Measurements from ENCODE around the gene ADRA2C. TPM values are rescaled to one million over a fixed set of nuclear protein-coding genes. Genes with fewer than 3 reads are reported as not detected.
A peak's percentile ranks its signal among the peaks of the same experiment; 100 is the strongest.

The ADRA2C gene
- total and polyA plus RNA-seq, 8 donors, result 1.1 to 6.8 (median 3.0) TPM

DNA sequence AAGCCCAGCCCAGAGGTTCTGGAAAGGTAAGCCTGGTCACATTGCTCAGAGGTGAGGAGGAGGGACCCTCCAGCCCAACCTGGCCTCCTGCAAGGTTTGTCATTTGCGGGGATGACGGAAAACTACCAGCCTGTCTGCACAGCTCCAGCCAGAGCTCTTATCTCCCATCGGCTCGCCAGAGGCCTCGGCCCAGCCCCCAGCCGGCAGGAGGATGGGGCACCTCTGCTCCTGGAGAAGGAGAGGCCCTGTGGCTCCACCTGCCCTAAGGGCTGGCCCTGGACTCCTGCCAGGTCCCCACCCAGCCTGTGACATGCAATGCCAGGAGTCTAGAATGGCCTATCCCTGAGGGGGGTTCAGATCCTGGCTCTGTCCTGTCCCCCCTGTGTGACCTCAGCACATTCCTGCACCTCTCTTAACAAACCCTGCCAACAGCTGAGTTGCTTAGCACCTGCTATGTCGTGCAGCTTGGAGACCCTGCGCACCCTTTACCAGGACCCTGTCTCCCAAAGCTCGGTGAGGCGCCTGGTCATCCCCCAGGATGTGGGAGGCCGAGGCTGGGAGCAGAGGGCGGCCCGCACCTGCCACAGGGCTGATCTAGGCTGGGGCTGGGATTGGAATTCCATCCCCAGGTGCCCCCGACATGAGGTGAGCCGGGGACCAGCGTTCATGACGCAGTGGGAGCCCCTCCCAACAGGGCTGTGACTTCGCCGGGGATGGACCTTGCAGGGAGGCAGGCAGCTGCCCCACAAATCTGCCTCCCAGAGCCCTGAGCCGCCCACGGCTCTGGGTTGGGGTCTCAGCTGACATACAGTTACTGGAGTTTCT is 14.4 kb downstream of the ADRA2C start:
- Histone ChIP-seq H3K4me1 (peaks cover 0 to 8% (median 4%) of the 10 kb centered on the region in 3 donors), H3K9me3 (no peaks in the 10 kb centered on the region), H3K27ac (no peak overlapping the region), H3K4me3 (no peak overlapping the region), H3K36me3 (no peaks in the 10 kb centered on the region), H3K27me3 (peaks cover 0 to 5% (median 0%) of the 10 kb centered on the region in 4 donors)
- peak in 4 of 6 donors; percentile 59 to 76 (median 71) for DNase-seq
- TF ChIP-seq, protein P1, sequence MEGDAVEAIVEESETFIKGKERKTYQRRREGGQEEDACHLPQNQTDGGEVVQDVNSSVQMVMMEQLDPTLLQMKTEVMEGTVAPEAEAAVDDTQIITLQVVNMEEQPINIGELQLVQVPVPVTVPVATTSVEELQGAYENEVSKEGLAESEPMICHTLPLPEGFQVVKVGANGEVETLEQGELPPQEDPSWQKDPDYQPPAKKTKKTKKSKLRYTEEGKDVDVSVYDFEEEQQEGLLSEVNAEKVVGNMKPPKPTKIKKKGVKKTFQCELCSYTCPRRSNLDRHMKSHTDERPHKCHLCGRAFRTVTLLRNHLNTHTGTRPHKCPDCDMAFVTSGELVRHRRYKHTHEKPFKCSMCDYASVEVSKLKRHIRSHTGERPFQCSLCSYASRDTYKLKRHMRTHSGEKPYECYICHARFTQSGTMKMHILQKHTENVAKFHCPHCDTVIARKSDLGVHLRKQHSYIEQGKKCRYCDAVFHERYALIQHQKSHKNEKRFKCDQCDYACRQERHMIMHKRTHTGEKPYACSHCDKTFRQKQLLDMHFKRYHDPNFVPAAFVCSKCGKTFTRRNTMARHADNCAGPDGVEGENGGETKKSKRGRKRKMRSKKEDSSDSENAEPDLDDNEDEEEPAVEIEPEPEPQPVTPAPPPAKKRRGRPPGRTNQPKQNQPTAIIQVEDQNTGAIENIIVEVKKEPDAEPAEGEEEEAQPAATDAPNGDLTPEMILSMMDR (IDR thresholded peaks at IDR 0.05), result no peak
- intact Hi-C loops (cut with DNase I), result no loop called here
- no peak for FAIRE-seq
- ATAC-seq, result peak; percentile 26 to 59 (median 48)
- 38 to 48% methylated on average over 21 of the region's 21 CpGs for WGBS, 2 donors

DNA sequence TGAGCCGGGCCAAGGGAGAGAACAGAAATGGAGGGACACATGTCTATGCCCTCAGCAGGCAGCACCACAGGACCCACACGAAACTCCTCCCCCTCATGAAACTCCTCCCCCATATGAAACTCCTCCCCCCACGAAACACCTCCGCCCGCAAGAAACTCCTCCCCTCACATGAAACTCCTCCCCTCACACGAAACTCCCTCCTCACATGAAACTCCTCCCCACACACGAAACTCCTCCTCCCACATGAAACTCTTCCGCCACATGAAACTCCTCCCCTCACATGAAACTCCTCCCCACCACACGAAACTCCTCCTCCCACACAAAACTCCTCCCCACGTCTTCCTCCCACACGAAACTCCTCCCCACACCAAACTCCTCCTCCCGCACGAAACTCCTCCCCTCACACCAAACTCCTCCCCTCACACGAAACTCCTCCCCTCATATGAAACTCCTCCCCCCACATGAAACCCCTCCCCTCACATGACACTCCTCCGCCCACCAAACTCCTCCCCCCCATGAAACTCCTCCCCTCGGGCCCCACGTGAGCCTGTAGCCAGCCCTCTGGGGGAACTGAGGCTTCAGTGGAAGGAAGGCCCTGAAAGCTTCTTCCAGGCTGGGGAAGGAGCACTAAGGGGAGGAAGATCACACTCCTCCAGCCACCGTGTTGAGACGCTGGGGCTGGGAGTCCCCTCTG is 15.2 kb downstream of the ADRA2C start:
- Histone ChIP-seq H3K4me3 (no peak overlapping the region), H3K36me3 (no peaks in the 10 kb centered on the region), H3K27ac (no peak overlapping the region), H3K4me1 (peaks cover 0 to 8% (median 8%) of the 10 kb centered on the region in 3 donors), H3K9me3 (no peaks in the 10 kb centered on the region), H3K27me3 (peaks cover 0 to 5% (median 0%) of the 10 kb centered on the region in 4 donors)
- TF ChIP-seq, protein P1 (IDR thresholded peaks at IDR 0.05), result no peak
- DNase-seq, result peak in 1 of 6 donors; percentile 28
- FAIRE-seq, result no peak
- 70 to 80% methylated on average over 19 of the region's 19 CpGs for WGBS, 2 donors
- ATAC-seq, result no peak
- intact Hi-C loops (cut with DNase I), result no loop called here

DNA sequence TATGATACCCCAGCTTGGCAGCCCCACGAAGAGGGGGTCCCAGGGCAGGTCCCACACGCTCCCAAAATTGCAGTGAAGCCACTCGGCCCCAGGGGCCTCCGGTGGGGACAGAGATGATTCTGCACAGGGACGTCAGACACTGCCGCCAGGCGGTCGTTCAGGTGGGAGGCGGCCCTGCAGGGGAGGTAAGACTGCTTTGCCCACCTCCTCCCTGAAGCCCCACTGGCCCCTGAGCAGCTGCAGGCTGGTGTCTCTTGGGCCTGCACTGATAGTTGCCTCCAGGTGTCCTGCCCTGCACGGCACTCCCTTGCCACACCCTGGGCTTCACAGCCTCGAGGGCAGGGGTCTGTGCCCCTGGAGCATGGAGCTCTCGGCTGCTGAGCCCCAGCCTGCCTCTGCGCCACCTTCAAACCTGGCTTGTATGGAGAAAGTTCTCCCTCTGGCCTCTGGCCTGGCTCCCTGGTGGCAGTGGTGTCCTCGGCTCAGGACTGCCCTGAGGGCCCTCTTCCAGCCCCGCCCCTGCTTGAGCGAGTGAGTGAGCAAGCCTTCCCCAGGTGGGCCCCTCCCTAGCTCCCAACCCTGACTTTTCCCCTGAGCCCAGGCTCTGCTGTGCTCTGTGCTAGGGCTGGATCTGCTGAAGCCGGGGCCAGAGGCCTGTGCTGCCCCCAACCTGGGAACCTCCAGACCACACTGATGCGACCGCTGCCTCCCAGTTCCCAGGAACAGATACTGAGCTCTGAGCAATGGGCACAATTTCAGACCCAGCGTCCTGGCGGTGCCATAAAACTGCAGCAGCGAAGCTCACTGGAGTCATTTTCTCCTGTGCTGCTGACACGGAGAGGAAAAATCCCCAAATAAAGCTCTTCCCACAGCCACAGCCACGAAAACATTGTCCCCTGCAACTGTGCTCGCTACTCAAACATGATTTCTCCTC is 16.1 kb downstream of the ADRA2C start:
- no peak for FAIRE-seq
- Histone ChIP-seq H3K4me3 (no peak overlapping the region), H3K27ac (no peak overlapping the region), H3K36me3 (no peaks in the 10 kb centered on the region), H3K9me3 (no peaks in the 10 kb centered on the region), H3K4me1 (peaks cover 0 to 8% (median 8%) of the 10 kb centered on the region in 3 donors), H3K27me3 (peaks cover 0 to 5% (median 0%) of the 10 kb centered on the region in 4 donors)
- DNase-seq, result peak in 1 of 6 donors; percentile 58
- WGBS, 2 donors, result 73 to 78% methylated on average over 25 of the region's 25 CpGs
- no peak for ATAC-seq
- intact Hi-C loops (cut with DNase I), result no loop called here
- TF ChIP-seq, protein P1 (IDR thresholded peaks at IDR 0.05), result no peak

DNA sequence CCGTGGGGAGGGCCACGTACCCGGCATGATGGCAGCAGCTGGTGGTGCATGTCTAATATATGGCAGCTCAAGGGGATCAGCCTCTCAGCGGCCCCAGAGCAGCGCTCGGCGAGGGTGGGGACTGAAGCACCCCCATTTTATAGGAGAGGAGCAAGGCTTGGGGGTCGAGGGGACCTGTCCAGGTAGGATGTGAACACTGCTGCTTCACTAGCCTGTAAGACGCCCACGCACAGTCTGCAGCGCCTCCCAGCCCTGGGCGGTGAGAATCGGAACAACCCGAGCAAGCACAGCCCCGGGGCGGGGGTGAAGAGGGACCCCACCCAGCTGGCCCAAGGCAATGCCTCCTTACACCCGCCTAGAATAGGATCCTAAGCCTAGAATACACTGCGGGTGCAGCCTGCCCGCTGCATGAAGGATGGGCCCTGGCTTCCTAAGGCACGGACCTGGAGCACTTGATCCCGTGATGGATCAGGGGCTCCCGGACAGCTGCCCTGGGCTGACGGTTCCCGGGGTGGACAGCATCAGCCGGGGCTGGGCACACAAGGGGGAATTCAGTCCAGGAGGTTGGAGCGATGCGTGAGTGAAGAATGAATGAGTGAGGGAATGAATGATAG is 17.6 kb downstream of the ADRA2C start:
- ATAC-seq, result peak; percentile 56 to 61 (median 58)
- intact Hi-C loops (cut with DNase I), result no loop called here
- Histone ChIP-seq H3K27ac (peak overlapping the region in 2 of 4 donors; percentile 22 to 41), H3K9me3 (no peaks in the 10 kb centered on the region), H3K27me3 (peaks cover 0 to 5% (median 0%) of the 10 kb centered on the region in 4 donors), H3K36me3 (no peaks in the 10 kb centered on the region), H3K4me3 (no peak overlapping the region), H3K4me1 (peaks cover 0 to 8% (median 8%) of the 10 kb centered on the region in 3 donors)
- WGBS, 2 donors, result 14 to 20% methylated on average over 27 of the region's 27 CpGs
- DNase-seq, result peak in 4 of 6 donors; percentile 40 to 70 (median 60)
- FAIRE-seq, result no peak
- TF ChIP-seq, protein P1 (IDR thresholded peaks at IDR 0.05), result peak in 2 of 4 donors; percentile 22 to 24

Measured in pancreas (tissue), 10 donors.